Glutamatergic neuron (in vitro differentiated cells): ENCODE results near the gene BUD23. TPM values are rescaled to one million over a fixed set of nuclear protein-coding genes. Genes with fewer than 3 reads are reported as not detected.

Source experiments
- DNase-seq: peaks from one replicate; pipeline ENCODE4 v3.0.0; 2022
- H3K27ac Mint-ChIP-seq: one replicate; pipeline ENCODE4 v1.8.0; 2020; ENCODE audit warnings: mild to moderate bottlenecking, mixed read lengths, inconsistent platforms; ENCODE audit not compliant: unreplicated experiment
- H3K27me3 Mint-ChIP-seq: one replicate; pipeline ENCODE4 v1.8.0; 2020; ENCODE audit warnings: mild to moderate bottlenecking, moderate library complexity, mixed read lengths, inconsistent platforms; ENCODE audit not compliant: unreplicated experiment
- H3K36me3 Mint-ChIP-seq: one replicate; pipeline ENCODE4 v1.8.0; 2020; ENCODE audit warnings: mild to moderate bottlenecking, mixed read lengths, inconsistent platforms; ENCODE audit not compliant: unreplicated experiment
- H3K4me1 Mint-ChIP-seq: one replicate; pipeline ENCODE4 v1.8.0; 2020; ENCODE audit warnings: mild to moderate bottlenecking, low read depth, mixed read lengths, inconsistent platforms; ENCODE audit not compliant: unreplicated experiment
- H3K4me3 Mint-ChIP-seq: one replicate; pipeline ENCODE4 v1.8.0; 2020; ENCODE audit warnings: mild to moderate bottlenecking, mixed read lengths, inconsistent platforms; ENCODE audit not compliant: unreplicated experiment
- H3K9me3 Mint-ChIP-seq: one replicate; pipeline ENCODE4 v1.8.0; 2020; ENCODE audit warnings: mild to moderate bottlenecking, moderate library complexity, mixed read lengths, inconsistent platforms; ENCODE audit not compliant: unreplicated experiment
- CTCF ChIP-seq: fragments of 200-600 bp; sonication (generic); IDR thresholded peaks from one replicate; pipeline ENCODE4 v1.5.0; 2021; ENCODE audit not compliant: partially characterized antibody, unreplicated experiment
- total RNA-seq: library from RNA; stranded (reverse); fragmentation: NEBNext Ultra II Directional; extraction: Animal tissue kit (Norgen Biotek cat#: 25700); gene quantifications from one replicate; pipeline ENCODE4 v1.2.1, GENCODE V29; 2021; ENCODE audit not compliant: unreplicated experiment

BUD23 gene
- total RNA-seq, 1 donor from 2014 or later, result 42.6 TPM

- no peak for DNase-seq
- H3K9me3 Mint-ChIP-seq, result peaks cover 2% of the 10 kb centered on the region
- no peak for TF ChIP-seq CTCF
- no peak overlapping the region for H3K4me3 Mint-ChIP-seq
- no peak overlapping the region for H3K27ac Mint-ChIP-seq
- H3K4me1 Mint-ChIP-seq, result no peaks in the 10 kb centered on the region
- H3K36me3 Mint-ChIP-seq, result no peaks in the 10 kb centered on the region
- peaks cover 4% of the 10 kb centered on the region for H3K27me3 Mint-ChIP-seq
These were observed 49.0 kb downstream of the BUD23 start for GRCh38 chr7:73732397-73732796.

- Mint-ChIP-seq H3K27me3 (peaks cover 6% of the 10 kb centered on the region), H3K27ac (no peak overlapping the region), H3K9me3 (peaks cover 4% of the 10 kb centered on the region), H3K4me1 (no peaks in the 10 kb centered on the region), H3K36me3 (no peaks in the 10 kb centered on the region), H3K4me3 (no peak overlapping the region)
- peak; percentile 78 for TF ChIP-seq CTCF
- DNase-seq, result peak; percentile 80
These were observed 51.5 kb downstream of the BUD23 start for GRCh38 chr7:73734619-73735527.

DNA sequence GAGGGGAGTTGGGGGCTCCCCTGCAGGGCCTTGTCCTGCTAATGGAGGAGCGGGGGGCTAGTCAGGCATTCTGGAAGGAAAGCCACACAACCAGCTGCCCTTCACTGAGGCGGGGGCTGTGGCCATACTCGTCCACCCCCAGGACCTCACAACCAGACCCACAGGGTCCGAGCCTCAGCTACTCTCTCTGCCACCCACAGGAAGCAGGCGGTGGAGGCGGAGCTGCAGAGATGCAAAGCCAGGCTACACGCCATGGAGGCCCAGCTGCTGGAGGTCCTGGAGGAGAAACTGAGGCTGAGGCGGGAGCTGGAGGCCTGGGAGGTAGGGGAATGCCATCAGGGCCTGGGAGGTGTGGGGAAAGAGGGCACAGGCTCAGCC is 52.1 kb downstream of the BUD23 start:
- H3K9me3 Mint-ChIP-seq, result peaks cover 4% of the 10 kb centered on the region

DNA sequence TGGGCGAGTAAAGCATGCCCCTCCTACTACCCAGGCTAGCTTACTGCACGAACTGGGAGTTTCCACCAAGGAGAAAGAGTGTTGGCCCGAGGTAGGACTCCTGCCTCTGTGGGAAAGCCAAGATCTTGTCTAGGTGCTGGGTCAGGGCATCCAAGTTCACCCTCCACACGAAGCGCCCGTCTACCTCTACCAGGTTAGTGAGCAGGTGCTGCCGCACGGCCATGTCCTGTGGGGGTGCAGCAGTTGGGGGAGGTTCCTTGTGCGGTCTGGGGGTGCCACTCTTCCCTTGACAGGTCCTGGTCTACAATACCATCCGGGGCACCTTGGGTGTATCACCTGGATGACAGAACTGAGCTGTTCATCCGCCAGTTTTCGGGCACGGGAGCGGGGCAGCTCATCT is 53.5 kb downstream of the BUD23 start:
- no peak for TF ChIP-seq CTCF
- H3K4me1 Mint-ChIP-seq, result peaks cover 4% of the 10 kb centered on the region
- H3K9me3 Mint-ChIP-seq, result peaks cover 5% of the 10 kb centered on the region
- no peak for DNase-seq
- peak overlapping the region; percentile 90 for H3K4me3 Mint-ChIP-seq
- H3K27me3 Mint-ChIP-seq, result peaks cover 6% of the 10 kb centered on the region
- no peak overlapping the region for H3K27ac Mint-ChIP-seq
- H3K36me3 Mint-ChIP-seq, result no peaks in the 10 kb centered on the region

More for the DNA sequence above, 52.1 kb downstream of the BUD23 start:
- Mint-ChIP-seq H3K27ac (no peak overlapping the region), H3K4me3 (no peak overlapping the region), H3K4me1 (no peaks in the 10 kb centered on the region), H3K36me3 (no peaks in the 10 kb centered on the region), H3K27me3 (peaks cover 6% of the 10 kb centered on the region)
- no peak for DNase-seq
- no peak for TF ChIP-seq CTCF
